GM21381 (cell line): ENCODE measurements around the gene LINC00632.
"Not testable (repeated sequence)": the region's sequence is repeated elsewhere in the genome, so short reads cannot be mapped to it uniquely, and the experiment has no call there.

Experiments used
- ATAC-seq: cut with Tn5 transposase; IDR thresholded peaks from one replicate; pipeline ENCODE4 v1.9.1; 2021; ENCODE audit warnings: mild to moderate bottlenecking, moderate library complexity; ENCODE audit not compliant: unreplicated experiment

Gene LINC00632

DNA sequence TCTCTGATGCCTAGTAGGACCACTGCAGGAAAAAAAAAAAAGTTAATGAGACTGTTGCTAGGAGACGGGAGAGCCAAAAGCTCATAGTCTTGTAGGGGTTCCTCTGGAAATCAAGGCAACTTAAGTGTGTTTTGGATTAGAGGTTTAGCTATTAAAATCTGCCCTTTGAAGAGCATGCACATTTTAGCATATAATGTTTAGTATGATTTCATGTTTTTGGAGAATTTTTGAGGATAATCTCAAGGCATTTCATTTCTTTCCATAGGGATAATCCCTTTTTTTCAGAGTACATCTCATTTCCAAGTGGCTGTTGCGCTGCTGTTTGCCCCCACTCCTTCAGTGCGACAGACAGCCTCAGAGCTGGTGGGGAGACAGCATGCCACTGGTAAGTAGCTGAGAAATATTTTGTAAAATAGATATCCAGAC is at the start of gene LINC00632:
LINC00632 (plus strand) TSS at position 339 of the 426 bp plus-strand sequence.
- no peak for ATAC-seq

DNA sequence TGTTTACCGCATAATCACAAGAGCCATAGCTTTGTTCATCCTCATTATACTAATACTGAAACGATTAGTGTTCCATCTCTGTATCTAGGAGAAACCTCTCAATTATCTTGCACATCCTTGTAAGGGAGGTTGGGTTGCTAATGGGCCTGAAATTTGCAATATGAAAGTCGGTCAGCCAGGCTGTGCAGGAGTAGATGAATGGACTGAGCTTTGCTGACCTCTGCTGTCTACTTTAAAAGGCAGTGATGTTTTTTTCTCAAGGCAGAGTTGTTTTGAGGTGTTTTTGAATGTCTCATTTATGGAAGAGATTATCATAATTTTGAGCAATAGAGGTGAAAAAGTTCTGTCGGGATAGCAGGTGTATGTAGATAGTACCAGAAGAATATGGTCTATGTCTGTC is 47.9 kb upstream of the LINC00632 start:
- no peak for ATAC-seq

DNA sequence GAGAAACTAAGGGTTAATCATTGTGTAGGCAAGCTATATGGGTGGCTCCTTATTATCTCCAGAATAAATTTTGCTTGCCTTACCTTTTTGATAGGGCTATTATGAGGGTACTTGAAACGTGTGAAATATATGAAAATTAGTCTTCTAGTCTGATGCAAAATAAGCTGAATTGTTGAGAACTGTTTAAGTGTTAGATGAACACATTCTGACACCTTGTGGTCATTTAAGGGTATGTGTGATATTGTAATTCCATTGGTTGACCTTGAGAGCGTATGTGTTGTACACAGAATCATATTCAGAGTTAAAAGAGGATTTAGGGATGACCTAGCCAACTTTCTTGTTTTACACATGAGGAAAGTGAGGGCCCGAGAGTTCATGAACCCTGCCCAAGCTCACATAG is 44.6 kb upstream of the LINC00632 start:
- no peak for ATAC-seq

DNA sequence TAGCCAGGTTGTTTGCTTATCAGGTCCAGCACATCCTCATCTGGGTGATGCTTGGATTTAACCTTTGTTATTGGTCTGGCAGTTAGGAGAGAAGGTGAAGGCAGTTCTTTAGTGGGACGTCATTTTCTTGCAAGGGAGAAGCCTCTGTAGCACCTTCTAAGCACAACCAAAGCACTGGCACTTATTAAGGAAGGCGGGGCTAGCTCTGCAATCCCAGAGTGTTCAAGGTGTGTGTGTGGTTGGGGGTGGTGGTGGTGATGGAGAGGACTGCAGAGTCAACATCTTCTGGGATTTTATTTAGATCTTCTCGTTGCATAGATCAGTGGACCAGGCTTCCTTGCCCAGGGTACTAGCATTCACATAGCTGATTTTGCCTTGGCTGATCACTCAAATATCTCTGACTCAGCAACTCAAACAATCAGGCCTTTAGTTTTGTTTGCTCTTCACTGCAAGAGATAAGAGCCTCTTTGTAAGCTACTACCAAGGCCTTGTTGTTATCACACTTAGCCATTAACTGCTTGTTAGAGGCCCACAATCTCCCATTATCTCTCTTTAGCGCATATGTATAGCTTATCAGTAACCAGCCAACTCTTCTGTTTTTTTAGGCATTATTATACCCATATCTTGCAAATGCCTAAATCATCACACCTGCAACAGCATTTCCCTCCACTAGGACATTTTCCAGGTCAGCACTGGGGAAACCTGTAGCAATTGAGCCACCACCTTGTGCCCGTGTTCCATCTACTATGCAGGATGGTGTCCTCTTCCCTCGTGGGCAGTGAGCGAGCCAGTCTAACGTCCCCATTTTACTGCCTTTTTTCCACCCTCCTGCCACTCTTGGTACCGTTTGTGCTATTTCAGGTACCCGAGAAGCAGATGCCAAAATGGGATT is 36.5 kb upstream of the LINC00632 start:
- ATAC-seq = no peak

DNA sequence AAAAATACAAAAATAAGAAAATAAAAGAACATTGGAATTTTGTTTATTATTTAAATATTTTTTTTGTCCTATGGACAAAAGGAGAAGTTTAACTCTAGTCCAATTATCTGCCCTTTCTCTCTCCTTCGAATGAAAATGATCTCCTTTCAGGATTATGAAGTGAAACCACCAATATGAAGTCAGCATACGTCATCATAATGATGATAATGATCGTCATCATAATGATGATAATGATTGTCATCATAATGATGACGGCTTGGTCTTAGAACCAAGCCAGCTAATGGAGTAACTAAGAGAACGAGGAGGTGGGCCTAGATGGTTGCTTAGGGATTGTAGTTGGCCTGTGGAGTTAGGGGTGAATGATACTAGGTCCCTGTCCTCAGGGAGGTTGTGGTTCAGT is 21.9 kb upstream of the LINC00632 start:
- ATAC-seq = no peak

DNA sequence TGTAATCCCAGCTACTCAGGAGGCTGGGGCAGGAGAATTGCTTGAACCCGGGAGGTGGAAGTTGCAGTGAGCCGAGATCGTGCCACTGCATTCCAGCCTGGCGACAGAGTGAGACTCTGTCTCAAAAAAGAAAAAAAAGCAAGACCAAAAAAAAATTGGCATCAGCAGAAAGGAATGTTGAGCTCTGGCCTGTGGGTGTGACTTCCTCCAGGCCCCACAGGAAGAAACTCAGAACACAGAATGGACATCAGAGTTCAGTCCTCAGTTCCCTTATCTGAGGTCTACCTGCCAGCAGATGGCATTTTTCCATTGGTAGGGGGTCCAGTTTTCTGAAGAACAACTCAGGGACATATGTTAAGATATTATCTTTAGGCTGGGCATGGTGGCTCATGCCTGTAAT is 18.0 kb upstream of the LINC00632 start:
- not testable (repeated sequence) for ATAC-seq

DNA sequence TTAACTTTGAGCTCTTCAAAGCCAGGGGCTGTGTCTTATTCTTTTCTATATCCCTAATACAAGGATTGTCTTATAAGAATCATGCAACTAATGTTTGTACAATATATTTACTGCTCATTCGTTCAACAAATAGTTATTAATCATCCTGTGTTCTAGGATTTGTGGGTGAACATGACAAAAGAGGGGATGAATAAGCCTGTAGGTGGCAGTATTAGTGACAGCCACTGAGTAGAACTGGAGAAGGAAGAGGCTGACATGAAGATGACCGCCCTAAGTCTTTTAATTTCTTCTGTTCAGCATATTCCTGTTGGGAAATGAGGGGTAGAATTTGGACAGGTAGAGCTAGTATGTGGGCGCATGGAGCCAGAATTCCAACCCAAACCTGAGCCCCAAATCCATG is 11.9 kb upstream of the LINC00632 start:
- no peak for ATAC-seq

DNA sequence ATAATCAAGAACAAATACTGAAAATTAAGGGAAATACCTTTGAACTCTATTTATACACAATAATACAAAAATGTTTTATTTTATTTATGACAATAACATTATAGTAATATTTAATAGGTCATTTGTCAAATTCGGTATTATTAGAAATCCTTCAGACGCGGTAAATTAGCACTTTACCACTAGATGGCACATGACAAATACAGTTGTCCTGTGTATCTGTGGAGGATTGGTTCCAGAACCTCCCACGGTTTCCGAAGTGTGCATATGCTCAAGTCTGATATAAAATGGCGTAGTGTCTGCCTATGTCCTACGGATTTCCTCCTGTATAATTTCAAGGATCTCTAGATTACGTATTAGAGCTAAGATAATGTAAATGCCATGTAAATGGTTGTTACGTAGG is 8.1 kb upstream of the LINC00632 start:
- ATAC-seq = no peak

DNA sequence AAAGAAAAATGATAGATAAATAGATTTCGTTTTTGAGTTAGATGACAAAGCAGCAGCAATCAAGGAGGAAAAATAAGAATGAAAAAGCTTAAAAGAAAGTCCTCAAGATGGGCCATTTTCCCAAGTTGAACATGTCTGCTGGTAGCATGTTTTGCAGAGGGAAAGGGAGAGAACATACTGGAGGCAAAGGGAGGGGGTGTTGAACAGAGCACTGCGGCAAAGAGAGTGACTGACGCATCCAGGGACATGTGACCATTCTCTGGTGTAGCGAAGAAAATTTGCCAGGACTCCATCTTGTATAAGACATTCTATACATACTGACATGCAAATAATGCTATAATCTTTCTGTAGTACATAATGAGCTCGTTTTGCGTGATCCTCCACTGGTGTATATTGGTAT is 1.2 kb downstream of the LINC00632 start:
- no peak for ATAC-seq

DNA sequence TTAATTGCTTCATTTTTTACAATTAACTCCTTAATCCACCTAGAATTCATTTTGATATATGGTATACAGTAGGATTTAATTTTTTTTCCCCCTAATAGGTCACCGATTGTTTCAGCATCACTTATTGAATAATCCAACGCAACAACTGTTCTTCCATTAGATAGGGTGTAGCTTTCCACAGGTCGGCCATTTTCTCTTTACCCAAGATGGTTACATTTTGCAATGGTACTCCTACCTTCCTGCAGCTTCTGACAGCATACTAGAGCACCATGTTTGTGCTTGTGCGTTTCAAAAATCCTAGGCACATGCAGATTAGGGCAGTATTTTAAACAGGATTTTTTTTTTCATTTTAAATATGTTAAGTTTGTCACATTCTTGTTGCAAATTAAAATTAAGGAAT is 2.3 kb downstream of the LINC00632 start:
- ATAC-seq = no peak

DNA sequence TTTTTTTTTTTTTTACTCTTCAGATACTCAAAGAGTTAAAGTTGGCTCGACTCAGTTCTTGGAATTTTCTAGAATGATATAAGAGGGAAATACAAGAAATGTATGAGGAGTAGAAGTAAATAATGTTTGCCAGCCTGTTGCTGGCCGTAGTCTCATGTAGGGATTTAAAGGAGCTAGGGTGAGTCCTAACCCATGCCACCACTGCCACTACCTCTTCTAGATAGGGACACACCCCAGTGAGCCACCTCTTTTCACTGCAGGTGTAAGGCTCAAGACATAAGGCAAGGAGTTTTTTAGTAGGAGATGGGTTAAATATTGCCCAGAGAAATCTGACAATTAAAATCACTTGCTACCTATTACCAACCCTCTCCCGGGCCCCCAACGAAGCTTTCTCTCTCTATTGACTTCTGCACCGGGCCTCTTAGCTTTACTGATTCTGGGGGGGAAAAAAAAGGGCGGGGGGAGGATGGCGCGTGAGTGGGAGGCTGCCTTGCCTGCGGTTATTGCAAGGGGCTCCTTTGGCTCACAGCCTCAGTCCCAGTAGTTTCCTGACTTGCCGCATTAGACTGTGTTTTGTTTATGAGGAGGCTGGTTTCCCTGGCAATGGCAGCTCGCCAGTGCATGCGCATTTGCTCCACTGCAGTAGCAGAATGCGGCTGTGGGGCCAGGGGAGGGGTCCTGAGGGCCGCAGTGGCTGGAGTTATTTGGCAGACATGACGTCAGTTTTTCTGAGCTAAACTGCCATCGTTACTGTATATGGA is 3.0 kb downstream of the LINC00632 start:
- ATAC-seq = no peak

DNA sequence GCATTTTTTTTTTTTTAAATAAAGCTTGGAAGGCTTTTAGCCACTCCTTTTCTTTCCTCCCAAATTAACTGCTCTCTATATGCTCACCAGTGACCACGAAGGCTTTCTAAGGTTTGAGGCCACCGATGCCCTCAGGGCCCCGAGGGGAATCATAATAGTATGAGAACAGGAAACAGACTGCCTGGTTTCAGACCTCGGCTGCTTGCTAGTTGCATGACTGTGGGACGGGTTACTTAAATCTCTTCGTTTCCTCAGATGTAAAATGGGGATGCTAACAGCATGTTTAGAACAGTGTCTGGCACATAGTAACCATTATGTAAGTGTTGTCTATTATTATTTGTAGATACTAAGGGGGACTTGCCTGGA is 3.6 kb downstream of the LINC00632 start:
- no peak for ATAC-seq

DNA sequence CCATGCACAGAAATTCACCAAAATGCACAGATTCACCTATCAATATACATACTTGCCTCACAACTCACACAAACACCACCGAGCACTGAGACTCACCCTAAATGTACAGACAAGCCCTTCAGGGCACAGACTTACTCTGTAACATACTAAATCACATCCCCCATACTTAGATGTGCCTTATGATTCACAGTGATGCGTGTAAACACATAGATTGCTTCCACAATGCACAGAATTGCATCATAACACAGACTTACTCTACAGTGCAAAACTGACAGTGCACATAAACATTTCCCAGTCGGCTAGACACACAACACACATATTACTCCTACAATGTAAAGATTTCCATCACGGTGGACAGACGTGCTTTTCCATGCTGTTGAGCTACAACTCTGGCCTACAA is 6.2 kb downstream of the LINC00632 start:
- no peak for ATAC-seq

DNA sequence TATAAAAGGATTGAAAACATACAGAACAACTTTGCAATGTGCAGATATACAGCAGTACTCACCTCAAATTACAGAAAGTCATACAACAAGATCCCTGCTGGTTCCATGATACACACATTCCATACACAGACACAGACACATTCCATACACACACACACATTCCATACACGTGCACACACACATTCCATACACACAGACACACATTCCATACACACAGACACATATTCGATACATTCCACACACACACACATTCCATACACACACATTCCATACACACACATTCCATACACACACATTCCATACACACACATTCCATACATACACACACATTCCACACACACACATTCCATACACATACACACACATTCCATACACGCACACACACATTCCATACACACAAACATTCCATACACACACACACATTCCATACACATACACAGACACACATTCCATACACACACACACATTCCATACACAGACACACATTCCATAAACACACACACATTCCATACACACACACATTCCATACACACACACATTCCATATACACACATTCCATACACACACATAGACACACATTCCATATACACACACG is 13.7 kb downstream of the LINC00632 start:
- ATAC-seq = no peak

DNA sequence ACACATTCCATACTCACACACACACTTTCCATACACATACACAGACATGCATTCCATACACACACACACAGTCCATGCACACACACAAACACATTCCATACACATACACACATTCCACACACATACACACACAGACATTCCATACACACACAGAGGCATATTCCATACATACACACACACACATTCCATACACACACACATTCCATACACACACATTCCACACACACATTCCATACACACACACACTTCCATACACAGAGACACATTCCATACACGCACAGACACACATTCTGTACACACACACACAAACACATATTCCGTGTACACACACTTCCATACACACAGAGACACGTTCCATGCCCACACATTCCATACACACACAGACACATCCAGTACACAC is 14.8 kb downstream of the LINC00632 start:
- no peak for ATAC-seq

DNA sequence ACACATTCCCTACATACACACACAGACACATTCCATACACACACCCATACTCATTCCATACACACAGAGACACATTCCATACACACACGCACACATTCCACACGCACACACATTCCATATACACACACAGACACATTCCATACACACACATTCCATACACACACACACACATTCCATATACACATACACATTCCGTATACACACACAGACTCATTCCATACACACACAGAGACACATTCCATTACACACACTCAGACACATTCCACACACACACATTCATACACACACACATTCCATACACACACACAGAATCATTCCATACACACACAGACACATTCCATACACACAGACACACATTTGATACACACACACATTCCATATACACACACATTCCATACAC is 15.2 kb downstream of the LINC00632 start:
- ATAC-seq = no peak

DNA sequence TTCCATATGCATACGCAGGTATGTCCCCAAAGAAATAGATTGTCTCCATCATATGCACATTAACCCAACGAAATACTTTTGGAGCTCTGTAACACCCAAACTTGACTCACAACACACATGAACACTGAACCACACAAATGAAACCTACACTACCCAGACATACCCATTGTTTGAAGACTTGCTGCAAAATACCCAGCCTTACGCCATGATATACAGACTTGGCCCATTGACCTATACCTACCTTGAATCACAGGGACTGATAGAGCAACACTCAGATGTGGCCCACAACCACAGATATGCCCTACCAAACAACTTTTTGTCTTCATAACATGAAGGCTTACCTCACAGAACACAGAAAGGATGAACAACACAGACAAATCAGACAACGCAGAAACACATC is 15.9 kb downstream of the LINC00632 start:
- ATAC-seq = no peak

DNA sequence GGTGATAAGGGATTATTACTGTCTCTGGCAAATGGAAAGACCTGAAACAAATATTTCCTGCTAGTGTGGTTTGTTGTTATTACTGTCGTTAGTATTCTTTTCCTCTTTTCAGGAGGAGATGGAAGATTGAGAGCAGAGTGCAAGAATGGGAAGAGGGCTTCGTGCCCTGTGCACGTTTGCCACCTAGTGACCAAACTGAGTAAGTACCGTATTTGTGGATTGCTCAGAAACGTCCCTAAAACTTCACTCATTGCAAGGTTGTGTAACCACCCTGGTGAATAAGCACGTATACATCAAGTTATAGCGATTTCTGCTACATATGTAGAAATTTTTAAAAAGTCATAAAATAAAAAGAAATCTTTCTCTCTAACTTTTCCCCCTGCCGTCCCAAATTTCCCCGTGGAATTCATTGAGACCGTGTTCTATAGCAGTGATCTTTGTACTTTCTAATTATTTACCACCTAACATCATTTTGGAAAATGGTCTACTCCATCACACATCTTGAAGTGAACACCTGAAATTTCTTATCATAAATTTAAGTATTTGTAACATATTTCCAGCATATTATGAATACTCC is 24.3 kb downstream of the LINC00632 start:
- no peak for ATAC-seq

DNA sequence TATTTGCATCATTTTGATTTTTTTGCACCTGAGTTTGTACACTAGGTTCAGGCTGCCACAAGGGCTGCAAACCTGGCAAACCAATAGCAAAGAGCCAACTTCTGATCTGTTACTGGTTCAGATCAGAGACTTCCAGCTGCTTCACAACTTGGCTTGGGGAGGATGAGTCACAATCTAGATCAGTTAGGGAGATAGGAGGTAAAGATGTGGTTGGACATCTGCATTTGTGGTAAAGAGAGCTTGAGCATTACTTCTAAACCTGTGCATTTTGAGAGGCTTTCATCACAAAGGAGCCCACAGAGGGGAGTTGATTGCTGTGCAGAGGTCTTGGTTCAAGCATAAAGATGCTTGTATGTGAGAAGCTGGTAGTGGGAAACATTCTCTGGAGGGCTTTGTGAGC is 34.5 kb downstream of the LINC00632 start:
- ATAC-seq = no peak

DNA sequence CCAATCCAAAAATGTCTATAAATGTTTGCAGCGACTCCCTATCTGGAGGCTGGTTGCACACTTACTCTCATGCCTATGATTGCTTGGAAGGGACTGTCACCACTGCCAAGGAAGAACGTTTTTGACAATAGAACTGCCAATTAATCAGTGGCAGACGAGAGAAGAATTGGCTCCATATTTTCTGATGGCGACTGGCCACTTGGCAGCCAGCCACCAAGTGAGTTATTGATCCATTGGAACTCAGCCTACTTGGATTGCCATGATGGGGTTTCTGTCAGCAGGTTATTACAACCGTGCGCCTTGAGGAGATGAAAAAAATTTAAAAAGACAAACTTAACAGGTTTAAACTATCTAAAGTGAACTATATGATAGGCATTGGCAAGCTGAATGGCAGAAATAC is 47.4 kb downstream of the LINC00632 start:
- no peak for ATAC-seq

DNA sequence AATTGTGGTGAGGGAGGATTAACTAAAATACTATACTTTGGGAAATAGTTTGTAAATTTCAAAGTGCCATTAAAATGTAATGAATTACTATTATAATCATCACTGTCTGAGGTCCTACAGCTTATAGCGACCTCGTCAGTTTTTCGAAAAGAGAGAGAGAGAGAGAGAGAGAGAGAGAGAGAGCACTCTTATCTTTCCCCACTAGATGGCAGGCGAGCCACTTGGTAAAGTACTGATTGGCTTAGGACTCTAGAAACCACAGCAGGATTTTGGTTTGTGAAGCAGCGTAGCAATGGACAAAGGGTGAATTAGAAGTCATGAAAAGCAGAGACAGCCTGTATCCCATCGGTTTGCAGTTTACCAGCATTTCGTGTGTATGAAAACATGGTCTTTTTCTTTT is 52.5 kb downstream of the LINC00632 start:
- no peak for ATAC-seq
